Loucy (cell line): ENCODE data around the gene MMAB.

Experiments used
- H2AFZ ChIP-seq: fragments of 200-600 bp; sonication (generic); 2 replicates; pipeline ENCODE4 v1.6.0; 2016; ENCODE audit warnings: antibody characterized with exemption, mild to moderate bottlenecking, low read length, moderate library complexity
- H3F3A ChIP-seq: fragments of 200-600 bp; 2 replicates; pipeline ENCODE4 v1.6.0; 2016; ENCODE audit warnings: antibody characterized with exemption, low read depth, mild to moderate bottlenecking
- H3K27me3 ChIP-seq: fragments of 200-600 bp; sonication (generic); 2 replicates; pipeline ENCODE4 v1.6.1; 2014; ENCODE audit warnings: low read length, mild to moderate bottlenecking; ENCODE audit not compliant: insufficient read depth, poor library complexity, severe bottlenecking
- H3K36me3 ChIP-seq: fragments of 200-600 bp; sonication (generic); 2 replicates; pipeline ENCODE4 v1.6.1; 2016; ENCODE audit warnings: low read length; ENCODE audit not compliant: insufficient read depth
- H3K4me1 ChIP-seq: fragments of 200-600 bp; sonication (generic); 2 replicates; pipeline ENCODE4 v1.5.1; 2014; ENCODE audit warnings: low read length, mild to moderate bottlenecking; ENCODE audit not compliant: insufficient read depth, poor library complexity, severe bottlenecking
- H3K4me2 ChIP-seq: fragments of 200-600 bp; sonication (generic); 2 replicates; pipeline ENCODE4 v1.6.0; 2014; ENCODE audit warnings: antibody characterized with exemption, low read length, low read depth, mild to moderate bottlenecking; ENCODE audit not compliant: poor library complexity, severe bottlenecking
- H3K4me3 ChIP-seq: fragments of 200-600 bp; sonication (generic); 2 replicates; pipeline ENCODE4 v1.5.1; 2014; ENCODE audit warnings: low read length, mild to moderate bottlenecking, mixed read lengths; ENCODE audit not compliant: poor library complexity, severe bottlenecking
- H3K79me2 ChIP-seq: fragments of 200-600 bp; sonication (generic); 2 replicates; pipeline ENCODE4 v1.6.1; 2014; ENCODE audit warnings: low read length; ENCODE audit not compliant: insufficient read depth
- H3K9ac ChIP-seq: fragments of 200-600 bp; sonication (generic); 2 replicates; pipeline ENCODE4 v1.6.0; 2014; ENCODE audit warnings: mild to moderate bottlenecking, low read depth, low read length, moderate library complexity; ENCODE audit not compliant: poor library complexity, severe bottlenecking
- H3K9me2 ChIP-seq: fragments of 200-600 bp; sonication (generic); replicated peaks from 2 replicates; pipeline ENCODE4 v1.6.1; 2016; ENCODE audit warnings: low read depth, low read length, mixed read lengths
- H3K9me3 ChIP-seq: fragments of 200-600 bp; sonication (generic); 2 replicates; pipeline ENCODE4 v1.6.1; 2014; ENCODE audit warnings: mild to moderate bottlenecking, antibody characterized with exemption, low read length, low read depth; ENCODE audit not compliant: insufficient read depth
- H4K20me1 ChIP-seq: fragments of 200-600 bp; sonication (generic); 2 replicates; pipeline ENCODE4 v1.6.0; 2014; ENCODE audit warnings: antibody characterized with exemption, low read length, mild to moderate bottlenecking; ENCODE audit not compliant: insufficient read depth, poor library complexity, severe bottlenecking
- CTCF ChIP-seq: fragments of 200-600 bp; sonication (generic); conservative IDR thresholded peaks from 2 replicates; pipeline ENCODE4 v1.5.1; 2014; ENCODE audit warnings: mild to moderate bottlenecking, antibody characterized with exemption, low read length
- EZH2phosphoT487 ChIP-seq: fragments of 200-600 bp; IDR thresholded peaks from 2 replicates; pipeline ENCODE4 v1.6.1; 2018; ENCODE audit warnings: antibody characterized with exemption, mild to moderate bottlenecking, moderate library complexity, borderline replicate concordance

MMAB gene

GRCh38 chr12:109600995-109601394 lies 27.7 kb upstream of the MMAB start:
- H3K9ac ChIP-seq: no peak overlapping the region
- peaks cover 1% of the 10 kb centered on the region for H3K4me1 ChIP-seq
- H3K79me2 ChIP-seq: no peaks in the 10 kb centered on the region

DNA sequence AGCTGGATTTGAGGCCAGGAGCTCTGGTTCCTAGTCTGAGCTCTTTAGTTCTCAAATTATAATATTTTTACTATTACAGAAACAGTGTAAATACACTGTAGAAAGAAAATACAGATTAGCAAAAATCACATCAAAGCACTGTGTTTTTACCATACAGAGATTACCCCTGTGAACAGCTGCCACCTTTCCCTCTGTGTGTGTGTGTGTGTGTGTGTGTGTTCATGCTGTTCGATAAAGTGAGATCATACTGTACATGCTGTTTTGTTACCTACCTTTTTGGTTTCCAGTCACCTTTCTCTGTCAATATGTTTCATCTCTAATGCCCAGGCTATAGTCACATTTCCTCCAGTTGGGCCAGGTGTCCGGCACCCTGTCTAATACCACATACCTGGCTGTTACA lies 27.2 kb upstream of the MMAB start:
- Histone ChIP-seq H3K4me2 (no peak overlapping the region), H3K9ac (no peak overlapping the region), H3K79me2 (no peaks in the 10 kb centered on the region), H3K36me3 (no peaks in the 10 kb centered on the region), H3K27me3 (no peaks in the 10 kb centered on the region), H3K9me2 (no peaks in the 10 kb centered on the region), H3F3A (no peaks in the 10 kb centered on the region), H3K4me3 (no peak overlapping the region), H4K20me1 (no peaks in the 10 kb centered on the region), H3K4me1 (peaks cover 7% of the 10 kb centered on the region), H2AFZ (no peak overlapping the region), H3K9me3 (no peaks in the 10 kb centered on the region)
- no peak for TF ChIP-seq EZH2phosphoT487
- TF ChIP-seq CTCF: no peak

More at GRCh38 chr12:109600995-109601394, 27.7 kb upstream of the MMAB start:
- Histone ChIP-seq H3K4me2 (no peak overlapping the region), H3K9me3 (no peaks in the 10 kb centered on the region), H3F3A (no peaks in the 10 kb centered on the region), H2AFZ (no peak overlapping the region), H3K9me2 (no peaks in the 10 kb centered on the region), H3K27me3 (no peaks in the 10 kb centered on the region), H4K20me1 (no peaks in the 10 kb centered on the region), H3K36me3 (no peaks in the 10 kb centered on the region), H3K4me3 (no peak overlapping the region)
- TF ChIP-seq EZH2phosphoT487 (no peak), CTCF (no peak)

DNA sequence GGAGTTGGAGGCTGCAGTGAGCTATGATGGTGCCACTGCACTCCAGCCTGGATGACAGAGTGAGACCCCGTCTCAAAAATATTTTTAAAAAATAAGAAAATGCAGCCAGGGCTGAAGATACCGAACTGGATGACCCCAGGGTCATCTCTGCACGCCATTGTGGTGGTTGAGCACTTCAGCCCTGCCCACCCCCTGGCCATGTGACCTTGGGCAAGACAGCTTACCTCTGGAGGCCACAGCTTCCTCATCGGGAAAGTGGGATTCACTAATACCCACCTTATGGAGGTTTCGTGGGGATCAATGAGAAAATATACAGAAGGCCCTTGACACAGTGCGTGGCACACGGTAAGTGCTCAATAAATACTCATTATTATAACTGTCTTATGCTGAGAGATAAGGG lies 25.8 kb upstream of the MMAB start:
- Histone ChIP-seq H3K4me1 (peaks cover 19% of the 10 kb centered on the region), H3K4me2 (no peak overlapping the region), H2AFZ (no peak overlapping the region), H3K36me3 (no peaks in the 10 kb centered on the region), H3K27me3 (no peaks in the 10 kb centered on the region), H3K4me3 (no peak overlapping the region), H3K9me3 (no peaks in the 10 kb centered on the region), H3K79me2 (no peaks in the 10 kb centered on the region), H3K9ac (no peak overlapping the region), H4K20me1 (peaks cover 10% of the 10 kb centered on the region), H3K9me2 (no peaks in the 10 kb centered on the region), H3F3A (no peaks in the 10 kb centered on the region)
- TF ChIP-seq EZH2phosphoT487 (no peak), CTCF (no peak)
